HEK293 (cell line): Measurements from ENCODE around the gene NID1.

Experiments
- CTCF ChIA-PET: fragments of 350-600 bp; formaldehyde crosslinking; extraction: SDS; loops from one replicate; lab custom pipeline; 2021; ENCODE audit warnings: antibody characterized with exemption; lab: Yijun Ruan, JAX
- POLR2A ChIA-PET: fragments of 300-600 bp; formaldehyde crosslinking; extraction: SDS; loops from one replicate; lab custom pipeline; 2020; ENCODE audit warnings: antibody characterized with exemption, inconsistent platforms; lab: Yijun Ruan, JAX
- H3K27ac ChIP-seq: fragments of 200-500 bp; sonication (Bioruptor generic); 2 replicates; pipeline ENCODE4 v1.5.1; 2014; ENCODE audit warnings: low read depth, low read length, control low read depth, inconsistent platforms; ENCODE audit errors: extremely low read depth
- H3K36me3 ChIP-seq, 2 experiments: fragments of 200-500 bp in 1 of 2; sonication (Bioruptor generic) in 1 of 2; 1 replicate in 1 of 2; 2 replicates in 1 of 2; pipeline ENCODE4 v1.5.1; 2014 to 2017; ENCODE audit warnings: inconsistent platforms in 2 of 2, low read length in 2 of 2; ENCODE audit not compliant: control insufficient read depth in 2 of 2, insufficient read depth in 1 of 2
- H3K4me1 ChIP-seq: fragments of 200-500 bp; sonication (Bioruptor generic); 2 replicates; pipeline ENCODE4 v1.5.1; 2014; ENCODE audit warnings: mild to moderate bottlenecking, low read length, inconsistent platforms; ENCODE audit not compliant: control insufficient read depth, insufficient read depth
- H3K4me3 ChIP-seq: 2 replicates; pipeline ENCODE4 v1.5.1; 2011; ENCODE audit warnings: low read depth, mild to moderate bottlenecking, control low read depth, low read length, moderate library complexity
- H3K9me3 ChIP-seq: fragments of 200-500 bp; sonication (Bioruptor generic); 2 replicates; pipeline ENCODE4 v1.5.1; 2014; ENCODE audit warnings: low read depth, low read length, inconsistent platforms; ENCODE audit not compliant: control insufficient read depth, insufficient read depth
- GFI1B ChIP-seq: fragments of 450-650 bp; formaldehyde crosslinking; IDR thresholded peaks from 2 replicates; pipeline ENCODE4 v1.5.1; 2016; ENCODE audit warnings: missing biosample characterization, missing genetic modification characterization
- MZF1 ChIP-seq: fragments of 450-650 bp; formaldehyde crosslinking; IDR thresholded peaks from 2 replicates; pipeline ENCODE4 v1.5.1; 2017; ENCODE audit warnings: missing biosample characterization, missing genetic modification characterization, borderline replicate concordance
- REST ChIP-seq: fragments of 450-650 bp; formaldehyde crosslinking; IDR thresholded peaks from 2 replicates; pipeline ENCODE4 v1.5.1; 2016; ENCODE audit warnings: missing biosample characterization, missing genetic modification characterization
- SETDB1 ChIP-seq: IDR thresholded peaks from one replicate; pipeline ENCODE4 v1.6.1; 2017; ENCODE audit warnings: mild to moderate bottlenecking, low read length, moderate library complexity, mixed read lengths; ENCODE audit not compliant: insufficient read length
- ZBTB20 ChIP-seq: fragments of 450-650 bp; formaldehyde crosslinking; IDR thresholded peaks from 2 replicates; pipeline ENCODE4 v1.5.1; 2016; ENCODE audit warnings: missing biosample characterization, missing genetic modification characterization
- ZFP41 ChIP-seq: fragments of 450-650 bp; formaldehyde crosslinking; IDR thresholded peaks from 2 replicates; pipeline ENCODE4 v1.5.1; 2016; ENCODE audit warnings: missing biosample characterization, missing genetic modification characterization, borderline replicate concordance
- ZNF175 ChIP-seq: fragments of 450-650 bp; formaldehyde crosslinking; IDR thresholded peaks from 2 replicates; pipeline ENCODE4 v1.5.1; 2016; ENCODE audit warnings: missing biosample characterization, missing genetic modification characterization
- ZNF280C ChIP-seq: fragments of 450-650 bp; formaldehyde crosslinking; IDR thresholded peaks from 2 replicates; pipeline ENCODE4 v1.5.1; 2016; ENCODE audit warnings: missing biosample characterization, missing genetic modification characterization
- ZNF324 ChIP-seq: fragments of 450-650 bp; formaldehyde crosslinking; IDR thresholded peaks from 2 replicates; pipeline ENCODE4 v1.5.1; 2016; ENCODE audit warnings: missing biosample characterization, missing genetic modification characterization
- ZNF449 ChIP-seq: fragments of 450-650 bp; formaldehyde crosslinking; IDR thresholded peaks from 2 replicates; pipeline ENCODE4 v1.5.1; 2017; ENCODE audit warnings: missing biosample characterization, mild to moderate bottlenecking, missing genetic modification characterization, moderate library complexity
- ZNF518A ChIP-seq: fragments of 450-650 bp; formaldehyde crosslinking; conservative IDR thresholded peaks from 2 replicates; pipeline ENCODE4 v1.5.1; 2016; ENCODE audit warnings: low read depth, missing biosample characterization, missing genetic modification characterization
- ZNF521 ChIP-seq: fragments of 450-650 bp; formaldehyde crosslinking; IDR thresholded peaks from 2 replicates; pipeline ENCODE4 v1.5.1; 2017; ENCODE audit warnings: missing biosample characterization, mild to moderate bottlenecking, missing genetic modification characterization
- ZNF585B ChIP-seq: fragments of 450-650 bp; formaldehyde crosslinking; IDR thresholded peaks from 2 replicates; pipeline ENCODE4 v1.5.1; 2016; ENCODE audit warnings: missing biosample characterization, missing genetic modification characterization
- ZNF777 ChIP-seq: fragments of 450-650 bp; formaldehyde crosslinking; IDR thresholded peaks from 2 replicates; pipeline ENCODE4 v1.5.1; 2017; ENCODE audit warnings: missing biosample characterization, missing genetic modification characterization, borderline replicate concordance
- ZNF792 ChIP-seq: fragments of 450-650 bp; formaldehyde crosslinking; IDR thresholded peaks from 2 replicates; pipeline ENCODE4 v1.5.1; 2016; ENCODE audit warnings: missing biosample characterization, missing genetic modification characterization

The NID1 gene

GRCh38 chr1:236023926-236024565 is 40.8 kb downstream of the NID1 start (continued):
- TF ChIP-seq ZNF449 (tag by site-specific recombination): no peak

GRCh38 chr1:236021424-236022135 is 43.3 kb downstream of the NID1 start:
- Histone ChIP-seq H3K9me3 (no peaks in the 10 kb centered on the region), H3K27ac (no peak overlapping the region), H3K4me3 (no peak overlapping the region), H3K4me1 (no peaks in the 10 kb centered on the region), H3K36me3 (peaks cover 16 to 78% of the 10 kb centered on the region in 2 experiments)
- ChIA-PET POLR2A (no interaction called here), CTCF (interaction anchor here (0.6 kb wide), 2 partner anchors 402 to 562 kb away, joined by 3 to 4 read pairs; no protein-coding TSS in a partner anchor)
- TF ChIP-seq REST (tag by site-specific recombination) (no peak), ZNF280C (tag by site-specific recombination) (no peak), ZNF521 (tag by site-specific recombination) (no peak), ZNF792 (no peak), GFI1B (tag by site-specific recombination) (no peak), ZFP41 (tag by site-specific recombination) (no peak), ZNF175 (tag by site-specific recombination) (no peak), ZNF585B (no peak), MZF1 (tag by site-specific recombination) (no peak), SETDB1 (no peak), ZNF777 (no peak), ZNF324 (no peak), ZBTB20 (tag by site-specific recombination) (no peak), ZNF518A (tag by site-specific recombination) (no peak)
